Adipocyte (in vitro differentiated cells): Measurements from ENCODE around the gene SLC24A3.

ENCODE experiments used
- DNase-seq: peaks from one replicate; pipeline ENCODE4 v3.0.0-alpha.2; 2015; ENCODE audit warnings: low read depth
- H3K27me3 ChIP-seq: replicated peaks from 2 replicates; pipeline ENCODE4 v1.7.0; 2013; ENCODE audit warnings: mild to moderate bottlenecking, low read length, moderate library complexity; ENCODE audit not compliant: control insufficient read depth, insufficient read depth
- H3K36me3 ChIP-seq: 2 replicates; pipeline ENCODE4 v1.7.0; 2013; ENCODE audit warnings: low read length, mild to moderate bottlenecking, moderate library complexity; ENCODE audit not compliant: control insufficient read depth, insufficient read depth, severe bottlenecking
- H3K4me1 ChIP-seq: 2 replicates; pipeline ENCODE4 v1.7.0; 2013; ENCODE audit warnings: mild to moderate bottlenecking, low read length, moderate library complexity; ENCODE audit not compliant: control insufficient read depth, insufficient read depth
- H3K4me3 ChIP-seq: 2 replicates; pipeline ENCODE4 v1.7.0; 2013; ENCODE audit warnings: mild to moderate bottlenecking, low read length, moderate library complexity
- H3K9ac ChIP-seq: 2 replicates; pipeline ENCODE4 v1.7.0; 2013; ENCODE audit warnings: mild to moderate bottlenecking, low read length, moderate library complexity
- H3K9me3 ChIP-seq: 2 replicates; pipeline ENCODE4 v1.7.0; 2013; ENCODE audit warnings: mild to moderate bottlenecking, low read length, moderate library complexity; ENCODE audit not compliant: control insufficient read depth

Gene SLC24A3

GRCh38 chr20:19451923-19452295 is 239.5 kb downstream of the SLC24A3 start:
- no peaks in the 10 kb centered on the region for H3K9me3 ChIP-seq
- H3K36me3 ChIP-seq = no peaks in the 10 kb centered on the region
- no peak for DNase-seq
- H3K4me3 ChIP-seq = no peak overlapping the region
- no peaks in the 10 kb centered on the region for H3K4me1 ChIP-seq
- H3K9ac ChIP-seq = no peak overlapping the region
- no peaks in the 10 kb centered on the region for H3K27me3 ChIP-seq

GRCh38 chr20:19453410-19453809 is 241.0 kb downstream of the SLC24A3 start:
- DNase-seq = no peak
- no peaks in the 10 kb centered on the region for H3K27me3 ChIP-seq
- H3K9ac ChIP-seq = no peak overlapping the region
- no peak overlapping the region for H3K4me3 ChIP-seq
- H3K36me3 ChIP-seq = no peaks in the 10 kb centered on the region
- H3K9me3 ChIP-seq = no peaks in the 10 kb centered on the region
- H3K4me1 ChIP-seq = no peaks in the 10 kb centered on the region

GRCh38 chr20:19453862-19454261 is 241.4 kb downstream of the SLC24A3 start:
- H3K4me1 ChIP-seq = no peaks in the 10 kb centered on the region
- no peak overlapping the region for H3K9ac ChIP-seq
- H3K36me3 ChIP-seq = no peaks in the 10 kb centered on the region
- H3K27me3 ChIP-seq = no peaks in the 10 kb centered on the region
- DNase-seq = no peak
- H3K9me3 ChIP-seq = no peaks in the 10 kb centered on the region
- no peak overlapping the region for H3K4me3 ChIP-seq

GRCh38 chr20:19456595-19457395 is 244.4 kb downstream of the SLC24A3 start:
- no peaks in the 10 kb centered on the region for H3K9me3 ChIP-seq
- DNase-seq = no peak
- peaks cover 3% of the 10 kb centered on the region for H3K4me1 ChIP-seq
- no peaks in the 10 kb centered on the region for H3K27me3 ChIP-seq
- no peak overlapping the region for H3K4me3 ChIP-seq
- H3K36me3 ChIP-seq = no peaks in the 10 kb centered on the region
- no peak overlapping the region for H3K9ac ChIP-seq

- H3K9me3 ChIP-seq = no peaks in the 10 kb centered on the region
- no peak overlapping the region for H3K4me3 ChIP-seq
- no peak for DNase-seq
- peaks cover 3% of the 10 kb centered on the region for H3K4me1 ChIP-seq
- H3K9ac ChIP-seq = no peak overlapping the region
- no peaks in the 10 kb centered on the region for H3K27me3 ChIP-seq
- no peaks in the 10 kb centered on the region for H3K36me3 ChIP-seq
These were observed 245.2 kb downstream of the SLC24A3 start for GRCh38 chr20:19457611-19458010.

- H3K9ac ChIP-seq = no peak overlapping the region
- H3K27me3 ChIP-seq = no peaks in the 10 kb centered on the region
- peak; percentile 35 for DNase-seq
- no peaks in the 10 kb centered on the region for H3K36me3 ChIP-seq
- peaks cover 3% of the 10 kb centered on the region for H3K4me1 ChIP-seq
- no peaks in the 10 kb centered on the region for H3K9me3 ChIP-seq
- no peak overlapping the region for H3K4me3 ChIP-seq
These were observed 247.9 kb downstream of the SLC24A3 start for GRCh38 chr20:19460386-19460785.

GRCh38 chr20:19462491-19462890 is 250.0 kb downstream of the SLC24A3 start:
- H3K4me3 ChIP-seq = no peak overlapping the region
- H3K36me3 ChIP-seq = no peaks in the 10 kb centered on the region
- H3K4me1 ChIP-seq = peaks cover 3% of the 10 kb centered on the region
- peaks cover 10% of the 10 kb centered on the region for H3K27me3 ChIP-seq
- H3K9ac ChIP-seq = no peak overlapping the region
- no peak for DNase-seq
- no peaks in the 10 kb centered on the region for H3K9me3 ChIP-seq

GRCh38 chr20:19463597-19463996 is 251.2 kb downstream of the SLC24A3 start:
- Histone ChIP-seq H3K9me3 (no peaks in the 10 kb centered on the region), H3K4me3 (no peak overlapping the region), H3K4me1 (peaks cover 3% of the 10 kb centered on the region), H3K27me3 (peaks cover 13% of the 10 kb centered on the region), H3K36me3 (no peaks in the 10 kb centered on the region), H3K9ac (no peak overlapping the region)
- no peak for DNase-seq

- peaks cover 24% of the 10 kb centered on the region for H3K27me3 ChIP-seq
- H3K36me3 ChIP-seq = no peaks in the 10 kb centered on the region
- peaks cover 2% of the 10 kb centered on the region for H3K4me1 ChIP-seq
- no peak overlapping the region for H3K9ac ChIP-seq
- no peak for DNase-seq
- H3K9me3 ChIP-seq = no peaks in the 10 kb centered on the region
- H3K4me3 ChIP-seq = no peak overlapping the region
These were observed 253.1 kb downstream of the SLC24A3 start for GRCh38 chr20:19465536-19465935.

GRCh38 chr20:19466206-19466928 is 253.9 kb downstream of the SLC24A3 start:
- H3K9ac ChIP-seq = no peak overlapping the region
- DNase-seq = no peak
- H3K27me3 ChIP-seq = peaks cover 28% of the 10 kb centered on the region
- no peaks in the 10 kb centered on the region for H3K4me1 ChIP-seq
- H3K36me3 ChIP-seq = no peaks in the 10 kb centered on the region
- no peaks in the 10 kb centered on the region for H3K9me3 ChIP-seq
- H3K4me3 ChIP-seq = no peak overlapping the region

- H3K4me1 ChIP-seq = no peaks in the 10 kb centered on the region
- no peaks in the 10 kb centered on the region for H3K9me3 ChIP-seq
- no peak for DNase-seq
- no peak overlapping the region for H3K9ac ChIP-seq
- no peaks in the 10 kb centered on the region for H3K36me3 ChIP-seq
- H3K4me3 ChIP-seq = no peak overlapping the region
- peaks cover 21% of the 10 kb centered on the region for H3K27me3 ChIP-seq
These were observed 260.9 kb downstream of the SLC24A3 start for GRCh38 chr20:19473216-19473921.
